Fibroblast of lung (primary cell): ENCODE results near the gene LDLRAD4.

Experiments
- CTCF ChIP-seq, 2 donors: IDR thresholded peaks in 1 of 2; conservative IDR thresholded peaks in 1 of 2; 1 replicate in 1 of 2; 2 replicates in 1 of 2; pipeline ENCODE4 v1.5.1; 2011 to 2012; ENCODE audit warnings: low read length in 2 of 2, control low read depth in 1 of 2, inconsistent platforms in 1 of 2, low read depth in 1 of 2, mild to moderate bottlenecking in 1 of 2
- EZH2 ChIP-seq: IDR thresholded peaks from 2 replicates; pipeline ENCODE4 v1.5.1; 2012; ENCODE audit warnings: low read length, control low read depth, mild to moderate bottlenecking; ENCODE audit errors: missing control alignments

- TF ChIP-seq CTCF (conservative IDR thresholded peaks at IDR 0.05 in 1 of 2, IDR thresholded peaks at IDR 0.05 in 1 of 2; ENCODE audit: low read depth in 1 of 2, low read length in 2 of 2), result no peak
- no peak for TF ChIP-seq EZH2
Measured at GRCh38 chr18:13437034-13437433, 218.5 kb downstream of the LDLRAD4 start.
